Kidney (tissue), 14 donors: Measurements from ENCODE around the gene ACOX2. TPM values are rescaled to one million over a fixed set of nuclear protein-coding genes. Genes with fewer than 3 reads are reported as not detected.

Source experiments
- DNase-seq, 5 donors: peaks; one replicate each; pipeline ENCODE4 v3.0.0-alpha.2; 2013 to 2020
- FAIRE-seq: peaks from 2 replicates; lab custom pipeline; 2012; peaks lifted over from hg19 to GRCh38; lab: Jason Lieb, UNC
- H3K27ac ChIP-seq, 2 donors: one replicate each; pipeline ENCODE4 v1.7.0; 2013; ENCODE audit warnings: low read depth in 2 of 2, low read length in 2 of 2, inconsistent platforms in 1 of 2
- H3K27me3 ChIP-seq: one replicate; pipeline ENCODE4 v1.7.1; 2013; ENCODE audit warnings: low read length, inconsistent platforms; ENCODE audit not compliant: control insufficient read depth, insufficient read depth
- H3K36me3 ChIP-seq, 3 donors: one replicate each; pipeline versions ENCODE4 v1.7.0 to v1.7.1; 2013; ENCODE audit warnings: low read length in 3 of 3, control low read depth in 1 of 3, inconsistent platforms in 1 of 3; ENCODE audit not compliant: insufficient read depth in 3 of 3, control insufficient read depth in 2 of 3
- H3K4me1 ChIP-seq, 3 donors: one replicate each; pipeline versions ENCODE4 v1.7.0 to v1.7.1; 2013; ENCODE audit warnings: low read length in 3 of 3, inconsistent platforms in 1 of 3, low read depth in 1 of 3; ENCODE audit not compliant: control insufficient read depth in 2 of 3, insufficient read depth in 2 of 3
- H3K4me3 ChIP-seq, 3 donors: one replicate each; pipeline versions ENCODE4 v1.7.0 to v1.8.1; 2013; ENCODE audit warnings: low read length in 3 of 3, control low read depth in 1 of 3, inconsistent platforms in 1 of 3
- H3K9ac ChIP-seq, 3 donors: one replicate each; pipeline versions ENCODE4 v1.7.0 to v1.7.1; 2013; ENCODE audit warnings: low read length in 3 of 3, control low read depth in 1 of 3, inconsistent platforms in 1 of 3
- H3K9me3 ChIP-seq, 3 donors: one replicate each; pipeline versions ENCODE4 v1.7.0 to v1.7.1; 2013; ENCODE audit warnings: low read length in 3 of 3, control low read depth in 1 of 3, inconsistent platforms in 1 of 3; ENCODE audit not compliant: control insufficient read depth in 2 of 3, insufficient read depth in 1 of 3
- CTCF ChIP-seq: IDR thresholded peaks from 3 replicates; pipeline ENCODE4 v1.5.1; 2012; ENCODE audit warnings: mild to moderate bottlenecking, moderate library complexity, borderline replicate concordance; ENCODE audit not compliant: insufficient read depth; ENCODE audit errors: extremely low read depth
- intact Hi-C: fragments of 100-400 bp; cut with DNase I; formaldehyde crosslinking; loops from one replicate; pipeline ENCODE4 v1.11.1; 2022
- polyA plus RNA-seq: library from polyadenylated mRNA; stranded (reverse); fragments of 350-450 nt; fragmentation: Illumina TruSeq; extraction: RNeasy Lipid Tissue Mini Kit (QIAGEN cat#74804); gene quantifications from one replicate; pipeline ENCODE4 v1.2.3, GENCODE V29; 2014; ENCODE audit warnings: low read depth, low replicate concordance; ENCODE audit not compliant: insufficient read depth
- total RNA-seq: library from RNA; stranded (reverse); fragmentation: NEBNext Ultra II Directional; extraction: Animal tissue kit (Norgen Biotek cat#: 25700); gene quantifications from one replicate; pipeline ENCODE4 v1.2.1, GENCODE V29; 2021
- donor health status: control.
- donor health status: control.
- donor health status: control.
- donor health status: control.
- donor health status: control.
- donor health status: DM: yes; HTN: yes; CAD: no.
- donor health status: Normal renal cell carcinoma (clear cell type).

Gene ACOX2
- total and polyA plus RNA-seq, 2 donors from 2014 or later, result 18.6 to 85.5 TPM

GRCh38 chr3:58559586-58559985 is 22.6 kb upstream of the ACOX2 start:
- Histone ChIP-seq H3K36me3 (peaks cover 0 to 2% (median 0%) of the 10 kb centered on the region in 3 donors), H3K9me3 (no peaks in the 10 kb centered on the region), H3K9ac (no peak overlapping the region), H3K27ac (no peak overlapping the region), H3K4me3 (no peak overlapping the region), H3K27me3 (no peaks in the 10 kb centered on the region), H3K4me1 (peaks cover 0 to 5% (median 0%) of the 10 kb centered on the region in 3 donors)
- intact Hi-C loops, result no loop called here
- TF ChIP-seq CTCF, result no peak
- DNase-seq (peak in 1 of 5 donors; percentile 28), FAIRE-seq (no peak)

GRCh38 chr3:58557491-58557890 is 20.5 kb upstream of the ACOX2 start:
- Histone ChIP-seq H3K36me3 (no peaks in the 10 kb centered on the region), H3K27ac (peak overlapping the region in 1 of 2 donors; percentile 17), H3K4me1 (peaks cover 0 to 5% (median 0%) of the 10 kb centered on the region in 3 donors), H3K9ac (no peak overlapping the region), H3K9me3 (no peaks in the 10 kb centered on the region), H3K27me3 (no peaks in the 10 kb centered on the region), H3K4me3 (no peak overlapping the region)
- no peak for TF ChIP-seq CTCF
- no peak for FAIRE-seq
- intact Hi-C loops, result no loop called here
- DNase-seq, result peak in 2 of 5 donors; percentile 64 to 72

- no peaks in the 10 kb centered on the region for H3K9me3 ChIP-seq
- no peak for DNase-seq
- H3K36me3 ChIP-seq, result no peaks in the 10 kb centered on the region
- no peak for FAIRE-seq
- H3K9ac ChIP-seq, result peak overlapping the region in 1 of 3 donors; percentile 12
- H3K4me1 ChIP-seq, result peaks cover 0 to 5% (median 0%) of the 10 kb centered on the region in 3 donors
- H3K4me3 ChIP-seq, result no peak overlapping the region
- intact Hi-C loops, result no loop called here
- TF ChIP-seq CTCF, result no peak
- H3K27ac ChIP-seq, result peak overlapping the region in 1 of 2 donors; percentile 17
- no peaks in the 10 kb centered on the region for H3K27me3 ChIP-seq
Observed at GRCh38 chr3:58556761-58557221, 19.8 kb upstream of the ACOX2 start.

GRCh38 chr3:58556001-58556400 is 19.0 kb upstream of the ACOX2 start:
- no peaks in the 10 kb centered on the region for H3K9me3 ChIP-seq
- DNase-seq, result no peak
- no peak overlapping the region for H3K4me3 ChIP-seq
- no peaks in the 10 kb centered on the region for H3K36me3 ChIP-seq
- intact Hi-C loops, result no loop called here
- no peak overlapping the region for H3K9ac ChIP-seq
- no peak overlapping the region for H3K27ac ChIP-seq
- H3K27me3 ChIP-seq, result no peaks in the 10 kb centered on the region
- FAIRE-seq, result no peak
- no peak for TF ChIP-seq CTCF
- peaks cover 0 to 5% (median 0%) of the 10 kb centered on the region in 3 donors for H3K4me1 ChIP-seq
